SIG-M5 treated with dmso at 0.1 percent for 504 hours (cell line): ENCODE measurements around the gene ICAM5.
"Not testable (repeated sequence)": the region's sequence is repeated elsewhere in the genome, so short reads cannot be mapped to it uniquely, and the experiment has no call there.

Experiments used
- DNase-seq: peaks from one replicate; lab custom pipeline; 2025; ENCODE audit not compliant: unreplicated experiment; lab: John Stamatoyannopoulos, UW

The ICAM5 gene, protein sequence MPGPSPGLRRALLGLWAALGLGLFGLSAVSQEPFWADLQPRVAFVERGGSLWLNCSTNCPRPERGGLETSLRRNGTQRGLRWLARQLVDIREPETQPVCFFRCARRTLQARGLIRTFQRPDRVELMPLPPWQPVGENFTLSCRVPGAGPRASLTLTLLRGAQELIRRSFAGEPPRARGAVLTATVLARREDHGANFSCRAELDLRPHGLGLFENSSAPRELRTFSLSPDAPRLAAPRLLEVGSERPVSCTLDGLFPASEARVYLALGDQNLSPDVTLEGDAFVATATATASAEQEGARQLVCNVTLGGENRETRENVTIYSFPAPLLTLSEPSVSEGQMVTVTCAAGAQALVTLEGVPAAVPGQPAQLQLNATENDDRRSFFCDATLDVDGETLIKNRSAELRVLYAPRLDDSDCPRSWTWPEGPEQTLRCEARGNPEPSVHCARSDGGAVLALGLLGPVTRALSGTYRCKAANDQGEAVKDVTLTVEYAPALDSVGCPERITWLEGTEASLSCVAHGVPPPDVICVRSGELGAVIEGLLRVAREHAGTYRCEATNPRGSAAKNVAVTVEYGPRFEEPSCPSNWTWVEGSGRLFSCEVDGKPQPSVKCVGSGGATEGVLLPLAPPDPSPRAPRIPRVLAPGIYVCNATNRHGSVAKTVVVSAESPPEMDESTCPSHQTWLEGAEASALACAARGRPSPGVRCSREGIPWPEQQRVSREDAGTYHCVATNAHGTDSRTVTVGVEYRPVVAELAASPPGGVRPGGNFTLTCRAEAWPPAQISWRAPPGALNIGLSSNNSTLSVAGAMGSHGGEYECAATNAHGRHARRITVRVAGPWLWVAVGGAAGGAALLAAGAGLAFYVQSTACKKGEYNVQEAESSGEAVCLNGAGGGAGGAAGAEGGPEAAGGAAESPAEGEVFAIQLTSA

DNA sequence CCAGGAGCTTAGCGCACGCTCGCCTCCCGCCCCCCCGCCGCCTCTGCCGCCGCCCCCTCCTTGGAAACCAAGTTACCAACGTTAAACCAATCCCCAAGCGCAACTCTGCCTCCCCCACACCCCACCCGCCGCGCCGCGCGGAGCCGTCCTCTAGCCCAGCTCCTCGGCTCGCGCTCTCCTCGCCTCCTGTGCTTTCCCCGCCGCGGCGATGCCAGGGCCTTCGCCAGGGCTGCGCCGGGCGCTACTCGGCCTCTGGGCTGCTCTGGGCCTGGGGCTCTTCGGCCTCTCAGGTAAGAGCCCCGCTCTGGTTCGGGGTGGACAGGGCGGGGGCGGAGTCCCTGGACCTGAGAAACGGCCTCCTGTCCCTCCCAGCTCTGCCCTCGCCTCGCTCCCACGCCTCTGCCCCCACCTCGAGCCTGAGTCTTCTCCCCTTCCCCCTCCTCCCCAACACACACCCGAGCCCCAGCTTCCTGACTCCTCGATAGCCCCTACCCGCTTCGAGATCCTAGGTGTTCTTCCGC is at the start of gene ICAM5:
ICAM5 (plus strand) TSS at position 117 of the 521 bp plus-strand sequence; CDS start at position 209, 92 bp downstream.
- no peak for DNase-seq

DNA sequence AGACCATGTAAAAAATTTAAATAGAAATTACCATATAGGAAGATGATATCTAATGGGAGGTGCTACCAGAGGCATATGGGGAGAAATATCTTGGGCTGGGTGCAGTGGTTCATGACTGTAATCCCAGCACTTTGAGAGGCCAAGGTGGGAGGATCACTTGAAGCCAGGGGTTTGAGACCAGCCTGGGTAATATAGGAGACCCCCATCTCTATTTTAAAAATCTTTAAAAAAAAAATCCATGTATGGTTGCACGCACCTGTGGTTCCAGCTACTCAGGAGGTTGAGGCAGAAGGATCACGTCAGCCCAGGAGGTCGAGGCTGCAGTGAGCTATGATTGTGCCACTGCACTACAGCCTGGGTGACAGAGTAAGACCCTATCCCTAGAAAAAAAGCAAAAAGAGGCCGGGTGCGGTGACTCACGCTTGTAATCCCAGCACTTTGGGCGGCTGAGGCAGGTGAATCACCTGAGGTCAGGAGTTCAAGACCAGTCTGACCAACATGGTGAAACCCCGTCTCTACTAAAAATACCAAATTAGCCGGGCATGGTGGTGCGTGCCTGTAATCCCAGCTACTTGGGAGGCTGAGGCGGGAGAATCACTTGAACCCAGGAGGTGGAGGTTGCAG is 47.8 kb upstream of the ICAM5 start:
- DNase-seq = not testable (repeated sequence)

DNA sequence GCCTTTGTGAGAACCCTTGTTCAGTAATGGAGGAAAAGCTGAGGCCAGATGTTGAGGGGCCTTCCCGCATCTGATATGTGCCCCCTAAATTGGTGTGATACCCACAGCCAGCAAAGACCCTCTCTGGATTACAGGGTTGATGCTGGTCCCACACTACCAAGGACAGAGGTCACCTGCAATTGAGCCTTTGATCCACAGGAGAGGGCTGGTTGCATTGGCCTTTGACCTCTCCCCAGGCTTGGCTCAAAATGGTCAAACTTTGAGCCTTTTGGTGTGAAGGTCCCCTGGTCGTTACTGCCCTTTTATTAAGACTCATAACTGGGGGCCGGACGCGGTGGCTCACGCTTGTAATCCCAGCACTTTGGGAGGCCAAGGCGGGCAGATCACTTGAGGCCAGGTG is 46.1 kb upstream of the ICAM5 start:
- no peak for DNase-seq

DNA sequence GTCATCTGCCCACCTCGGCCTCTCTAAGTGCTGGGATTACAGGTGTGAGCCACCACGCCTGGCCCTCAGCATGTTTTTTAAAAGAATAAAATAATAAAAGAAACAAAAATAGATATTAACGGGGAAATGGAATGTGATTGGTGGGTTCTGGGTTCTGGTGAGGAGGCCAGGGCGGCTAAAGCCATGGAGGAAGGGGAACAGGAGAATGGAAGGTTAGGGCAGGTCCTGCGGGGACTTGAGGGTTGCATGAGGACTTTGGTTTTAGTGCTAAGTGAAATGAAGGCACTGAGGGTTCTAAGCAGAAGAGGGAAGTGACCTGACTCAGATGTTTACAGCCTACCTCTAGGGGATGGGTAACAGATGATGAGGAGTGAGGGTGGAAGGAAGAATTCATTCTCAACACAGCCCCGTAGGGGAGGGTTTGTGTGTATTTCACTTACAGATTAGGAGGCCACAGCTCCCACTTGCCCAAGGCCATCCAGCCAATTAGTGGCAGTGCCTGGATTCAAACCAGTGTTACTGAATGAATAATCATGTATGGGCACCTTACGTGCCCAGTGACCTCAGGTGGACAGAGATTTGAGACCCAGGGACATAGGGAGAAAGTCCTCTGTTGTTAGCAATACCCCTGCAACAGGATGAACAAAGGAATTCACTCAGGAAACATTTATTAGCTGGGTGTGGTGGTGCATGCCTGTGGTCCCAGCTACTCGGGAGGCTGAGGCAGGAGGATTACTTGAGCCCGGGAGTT is 44.4 kb upstream of the ICAM5 start:
- DNase-seq = no peak

DNA sequence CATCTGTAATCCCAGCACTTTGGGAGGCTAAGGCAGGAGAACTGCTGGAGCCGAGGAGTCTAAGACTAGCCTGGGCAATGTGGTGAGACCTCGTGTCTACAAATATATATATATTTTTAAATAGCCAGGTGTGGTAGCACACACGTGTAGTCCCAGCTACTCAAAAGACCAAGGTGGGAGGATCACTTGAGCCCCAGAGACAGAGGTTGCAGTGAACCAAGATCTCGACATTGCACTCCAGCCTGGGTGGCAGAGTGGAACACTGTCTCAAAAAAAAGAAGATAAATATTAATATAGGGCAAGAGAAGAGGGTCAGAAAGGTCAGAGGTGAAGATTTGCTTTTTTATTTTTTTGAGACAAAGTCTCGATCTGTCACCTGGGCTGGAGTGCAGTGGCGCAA is 43.2 kb upstream of the ICAM5 start:
- no peak for DNase-seq

DNA sequence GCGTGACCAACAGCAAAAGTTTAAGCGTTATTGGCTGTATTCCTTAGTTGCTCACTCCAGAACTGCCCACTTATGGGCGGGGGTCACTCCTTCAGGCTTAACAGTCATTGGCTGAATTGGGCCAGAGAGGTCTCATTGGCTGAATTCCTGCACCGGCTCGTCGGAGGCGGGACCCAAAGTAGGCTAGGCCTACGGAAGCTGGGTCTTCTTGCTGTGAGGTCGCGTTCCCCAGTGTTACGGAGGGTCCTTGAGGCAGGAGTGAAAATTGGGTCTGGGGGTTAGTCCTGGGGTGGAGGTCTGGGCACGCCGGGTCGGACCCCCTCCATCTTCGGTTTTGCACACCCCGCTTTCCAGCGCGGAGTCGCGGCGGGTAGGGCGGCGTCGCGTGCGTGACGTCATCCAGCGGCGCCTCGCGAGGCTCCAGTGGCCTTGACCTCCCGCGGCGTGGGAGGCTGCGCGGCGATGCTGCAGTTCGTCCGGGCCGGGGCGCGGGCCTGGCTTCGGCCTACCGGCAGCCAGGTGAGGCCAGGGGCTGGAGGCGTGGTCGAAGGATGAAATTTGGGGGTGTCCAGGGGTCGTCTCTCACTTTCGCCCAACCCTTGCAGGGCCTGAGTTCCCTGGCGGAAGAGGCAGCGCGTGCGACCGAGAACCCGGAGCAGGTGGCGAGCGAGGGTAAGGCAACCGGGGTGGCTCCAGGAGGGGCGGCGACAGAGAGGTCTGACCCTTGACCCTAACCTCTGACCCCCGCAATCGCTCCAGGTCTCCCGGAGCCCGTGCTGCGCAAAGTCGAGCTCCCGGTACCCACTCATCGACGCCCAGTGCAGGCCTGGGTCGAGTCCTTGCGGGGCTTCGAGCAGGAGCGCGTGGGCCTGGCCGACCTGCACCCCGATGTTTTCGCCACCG is 37.7 kb upstream of the ICAM5 start, which contains the start of gene MRPL4:
MRPL4 (plus strand) TSS at position 423 of the 903 bp plus-strand sequence; CDS start at position 463, 40 bp downstream.
- peak; percentile 99 for DNase-seq

DNA sequence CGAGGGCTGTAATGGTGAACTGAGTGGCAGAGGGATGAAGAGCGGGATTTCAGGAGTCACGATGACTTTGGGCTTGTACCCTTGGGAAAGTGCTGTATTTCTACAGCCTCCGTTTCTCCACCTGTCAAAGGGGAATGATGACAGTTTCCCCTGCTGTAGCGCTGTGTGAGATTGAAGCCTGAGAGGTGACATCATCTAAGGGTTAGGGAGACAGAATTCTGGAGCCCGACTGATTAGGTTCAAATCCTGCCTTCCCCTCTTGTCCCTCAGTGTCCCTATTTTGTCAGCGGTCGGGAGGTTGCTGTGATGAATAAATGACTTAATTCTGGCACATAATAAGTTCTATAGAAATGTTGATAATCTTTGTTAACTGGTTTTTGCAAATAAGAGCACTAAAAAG is 37.0 kb upstream of the ICAM5 start:
- DNase-seq = no peak

DNA sequence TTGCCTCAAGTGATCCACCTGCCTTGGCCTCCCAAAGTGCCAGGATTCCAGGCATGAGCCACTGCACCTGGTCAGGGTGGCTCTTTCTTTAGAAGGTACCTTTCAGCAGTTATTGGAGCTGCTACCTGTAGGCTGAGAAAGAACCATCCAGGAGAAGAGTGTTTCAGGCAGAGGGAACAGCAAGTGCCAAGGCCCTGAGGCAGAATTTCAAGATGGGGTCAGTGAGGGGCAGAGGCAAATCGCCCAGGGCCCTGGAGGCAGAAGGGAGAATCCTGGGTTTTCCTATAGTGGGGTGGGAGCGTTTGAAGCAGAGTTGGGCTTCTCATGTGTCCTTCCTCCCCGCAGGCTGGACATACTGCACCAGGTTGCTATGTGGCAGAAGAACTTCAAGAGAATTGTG is 35.5 kb upstream of the ICAM5 start:
- DNase-seq = no peak

DNA sequence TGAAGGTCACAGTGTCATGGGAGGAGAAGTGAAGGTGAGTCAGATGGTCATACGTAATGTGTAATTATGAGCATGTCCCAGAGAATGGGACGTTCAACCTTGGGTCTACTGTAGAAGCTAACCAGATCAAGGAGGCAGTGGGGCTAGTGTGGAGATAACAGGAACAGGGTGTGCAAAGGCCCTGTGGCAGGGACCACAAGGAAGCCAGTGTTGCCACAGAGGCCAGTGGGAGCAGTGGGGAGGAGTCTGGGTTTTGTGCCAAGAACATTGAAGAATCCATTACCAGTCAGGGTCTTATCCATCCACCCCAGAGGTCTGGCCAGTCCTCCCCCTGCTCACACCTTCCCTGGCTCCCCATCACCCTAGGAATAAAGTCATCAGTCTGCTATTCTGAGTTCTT is 34.4 kb upstream of the ICAM5 start:
- no peak for DNase-seq

DNA sequence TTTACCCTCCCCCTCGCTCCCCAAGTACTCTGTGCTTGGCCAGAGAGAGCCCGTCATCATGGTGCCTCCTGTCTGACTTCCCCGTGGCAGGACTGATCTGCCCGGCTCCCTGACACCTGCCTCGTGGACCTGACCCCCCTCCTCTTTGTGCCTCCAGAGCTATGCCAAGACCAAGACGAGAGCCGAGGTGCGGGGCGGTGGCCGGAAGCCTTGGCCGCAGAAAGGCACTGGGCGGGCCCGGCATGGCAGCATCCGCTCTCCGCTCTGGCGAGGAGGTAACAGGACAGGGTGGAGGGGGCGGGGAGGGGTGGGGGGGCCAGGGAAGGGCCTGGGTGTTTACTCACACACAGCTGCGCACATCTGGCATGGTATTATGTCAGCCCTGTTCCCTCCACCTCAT is 33.2 kb upstream of the ICAM5 start:
- DNase-seq = no peak

DNA sequence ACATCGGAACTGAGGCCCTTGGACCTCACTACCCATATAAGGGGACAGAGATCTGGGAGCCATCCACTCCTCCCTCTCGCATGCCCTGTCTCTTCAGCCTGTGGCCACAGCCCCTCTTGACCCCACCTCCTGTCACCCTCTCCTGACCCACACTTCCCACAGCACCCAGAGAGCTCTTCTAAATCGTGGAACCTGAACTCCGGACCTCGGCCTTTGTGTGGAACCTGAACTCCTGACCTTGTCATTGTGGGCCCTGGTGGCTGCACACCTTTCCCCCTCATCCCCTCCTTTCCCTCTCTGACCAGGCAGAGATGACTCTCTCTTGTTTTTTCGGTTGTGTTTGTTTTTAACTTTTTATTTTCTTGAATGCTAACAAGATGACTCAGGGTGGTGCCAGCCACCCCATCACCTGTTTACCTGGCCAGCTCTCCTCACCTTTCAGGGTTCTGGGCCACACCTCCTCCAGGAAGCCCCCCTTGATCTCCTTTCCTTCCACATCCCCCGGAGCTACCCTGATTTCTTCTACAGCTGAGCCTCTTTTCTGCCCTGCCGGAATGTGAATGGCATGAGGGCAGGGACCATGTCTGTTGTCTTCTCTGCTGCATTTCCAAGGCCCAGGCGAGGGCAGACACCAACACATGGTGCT is 32.7 kb upstream of the ICAM5 start:
- no peak for DNase-seq

DNA sequence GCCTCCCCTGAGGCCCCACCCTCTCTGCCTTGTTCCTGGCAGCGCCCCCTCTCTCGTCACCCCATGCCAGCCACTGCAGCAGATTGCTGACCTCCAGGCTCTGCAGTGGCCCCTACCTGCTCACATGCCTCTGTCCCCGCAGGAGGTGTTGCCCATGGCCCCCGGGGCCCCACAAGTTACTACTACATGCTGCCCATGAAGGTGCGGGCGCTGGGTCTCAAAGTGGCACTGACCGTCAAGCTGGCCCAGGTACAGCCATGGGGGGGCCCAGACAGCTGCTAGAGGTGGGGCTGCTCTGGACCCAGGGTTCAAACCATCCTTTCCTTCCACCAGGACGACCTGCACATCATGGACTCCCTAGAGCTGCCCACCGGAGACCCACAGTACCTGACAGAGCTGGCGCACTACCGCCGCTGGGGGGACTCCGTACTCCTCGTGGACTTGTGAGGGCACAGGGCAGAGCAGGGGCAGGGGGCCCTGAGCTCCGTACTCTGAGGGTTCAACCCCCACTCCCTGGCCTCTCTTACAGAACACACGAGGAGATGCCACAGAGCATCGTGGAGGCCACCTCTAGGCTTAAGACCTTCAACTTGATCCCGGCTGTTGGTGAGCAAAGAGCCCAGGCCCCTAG is 31.6 kb upstream of the ICAM5 start:
- DNase-seq = no peak

DNA sequence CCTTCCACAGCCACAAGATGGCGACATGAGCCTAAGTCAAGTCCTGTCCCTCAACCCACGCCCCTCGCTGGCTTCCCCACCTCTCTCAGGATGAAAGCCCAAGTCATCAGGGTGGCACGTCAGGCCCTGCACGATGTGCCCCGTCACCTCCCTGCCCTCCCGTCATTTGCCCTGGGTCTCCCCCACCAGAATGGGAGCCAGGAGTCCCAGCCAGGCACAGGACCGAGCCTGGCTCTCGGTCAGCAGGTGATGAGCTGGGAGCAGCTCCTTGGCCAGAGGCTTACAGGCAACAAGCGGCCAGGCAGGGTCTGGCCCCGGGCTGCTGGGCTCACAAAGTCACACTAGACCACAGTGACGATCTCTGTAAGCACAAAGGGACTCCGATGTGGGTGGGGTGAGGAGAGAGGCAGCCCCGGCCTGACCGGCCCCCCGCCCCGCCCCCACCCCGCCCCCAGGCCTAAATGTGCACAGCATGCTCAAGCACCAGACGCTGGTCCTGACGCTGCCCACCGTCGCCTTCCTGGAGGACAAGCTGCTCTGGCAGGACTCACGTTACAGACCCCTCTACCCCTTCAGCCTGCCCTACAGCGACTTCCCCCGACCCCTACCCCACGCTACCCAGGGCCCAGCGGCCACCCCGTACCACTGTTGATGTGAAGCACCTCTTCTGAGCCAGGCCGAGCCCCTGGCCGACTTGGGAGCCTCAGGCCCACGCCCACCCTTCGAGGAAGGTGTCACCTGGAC is 30.4 kb upstream of the ICAM5 start:
- peak; percentile 80 for DNase-seq

DNA sequence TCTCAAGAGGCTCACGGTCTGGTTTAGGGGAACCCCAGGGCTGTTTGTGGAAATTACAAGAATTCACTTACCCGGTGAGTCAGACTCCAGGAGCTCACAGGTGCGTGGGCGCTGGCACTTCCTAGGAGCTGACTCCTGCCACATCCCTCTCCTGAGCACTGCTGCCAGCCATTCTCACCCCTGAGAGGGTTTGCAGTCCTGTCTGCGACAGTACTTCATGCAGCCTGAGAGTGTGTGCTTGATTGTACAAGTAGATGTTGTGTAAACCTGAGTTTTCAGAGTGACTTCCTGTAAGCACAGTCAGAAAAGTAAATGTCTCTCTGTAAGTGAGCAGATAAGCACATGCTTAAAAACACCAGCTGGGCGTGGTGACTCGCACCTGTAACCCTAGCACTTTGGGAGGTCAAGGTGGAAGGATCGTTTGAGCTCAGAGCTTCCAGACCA is 29.6 kb upstream of the ICAM5 start:
- DNase-seq = no peak

DNA sequence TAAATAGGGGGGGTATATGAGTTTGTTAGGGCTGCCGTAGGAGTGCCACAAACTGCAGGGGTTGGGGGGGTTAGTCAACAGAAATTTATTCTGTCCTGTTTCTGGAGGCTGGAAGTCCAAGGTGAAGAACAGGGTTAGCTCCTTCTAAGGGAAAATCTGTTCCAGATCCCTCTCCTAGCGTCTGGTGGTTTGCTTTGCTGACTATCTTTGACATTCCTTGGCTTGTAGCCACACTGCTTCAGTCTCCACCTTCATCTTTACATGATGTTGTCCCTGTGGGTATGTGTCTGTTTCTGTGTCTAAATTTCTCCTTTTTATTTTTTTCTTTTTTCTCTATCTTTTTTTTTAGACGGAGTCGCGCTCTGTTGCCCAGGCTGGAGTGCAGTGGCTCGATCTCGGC is 27.0 kb upstream of the ICAM5 start:
- DNase-seq = no peak

DNA sequence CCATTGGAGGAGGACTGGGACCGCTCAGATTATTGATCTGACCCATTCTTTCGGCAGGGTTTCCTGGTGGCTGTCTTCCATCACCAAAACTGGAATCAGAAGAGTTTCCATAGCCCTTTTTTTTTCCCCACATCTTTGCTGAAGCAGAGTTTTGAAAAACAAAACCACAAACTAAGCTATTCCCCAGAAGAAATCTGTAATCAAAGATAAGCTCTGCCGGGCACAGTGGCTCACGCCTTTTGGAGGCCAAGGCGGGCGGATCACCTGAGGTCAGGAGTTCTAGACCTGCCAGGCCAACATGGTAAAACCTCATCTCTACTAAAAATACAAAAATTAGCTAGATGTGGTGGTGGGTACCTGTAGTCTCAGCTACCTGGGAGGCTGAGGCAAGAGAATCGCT is 23.0 kb upstream of the ICAM5 start:
- no peak for DNase-seq

DNA sequence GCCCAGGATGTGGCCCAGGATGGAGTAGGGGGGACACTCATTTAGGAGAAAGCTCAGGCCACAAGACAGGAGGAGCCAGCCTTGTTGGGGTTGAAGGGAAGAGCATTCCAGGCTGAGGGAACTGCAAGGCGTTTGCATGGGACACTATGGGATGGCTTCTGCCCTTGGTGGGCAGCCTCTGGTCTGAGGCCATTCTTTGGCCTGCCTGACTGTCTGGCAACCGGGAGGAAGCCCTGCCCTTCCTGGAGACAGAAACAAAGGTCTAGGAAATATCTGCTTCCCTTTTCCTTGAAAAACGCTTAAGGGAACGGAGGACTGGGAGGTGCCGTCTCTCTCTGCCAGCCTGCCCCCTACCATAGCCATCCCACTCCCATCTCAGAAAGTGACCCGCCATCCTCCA is 21.7 kb upstream of the ICAM5 start:
- DNase-seq = no peak
